KMS-11 (cell line): Measurements from ENCODE around the gene ST6GALNAC1.

Experiments used
- H2AFZ ChIP-seq: fragments of 200-600 bp; sonication (generic); 2 replicates; pipeline ENCODE4 v1.6.1; 2016; ENCODE audit warnings: antibody characterized with exemption, mixed run types, low read depth
- H3K27ac ChIP-seq: fragments of 200-600 bp; sonication (generic); 2 replicates; pipeline ENCODE4 v1.6.1; 2016; ENCODE audit warnings: mild to moderate bottlenecking, mixed run types
- H3K27me3 ChIP-seq: fragments of 200-600 bp; sonication (generic); 2 replicates; pipeline ENCODE4 v1.6.1; 2017; ENCODE audit warnings: mild to moderate bottlenecking, low read depth, mixed run types, moderate library complexity; ENCODE audit not compliant: insufficient read depth
- H3K36me3 ChIP-seq: fragments of 200-600 bp; sonication (generic); 2 replicates; pipeline ENCODE4 v1.6.1; 2017; ENCODE audit warnings: mild to moderate bottlenecking, mixed run types; ENCODE audit not compliant: insufficient read depth
- H3K4me1 ChIP-seq: fragments of 200-600 bp; sonication (generic); 2 replicates; pipeline ENCODE4 v1.6.1; 2016; ENCODE audit warnings: mild to moderate bottlenecking, low read depth, mixed run types; ENCODE audit not compliant: poor library complexity, severe bottlenecking
- H3K4me2 ChIP-seq: fragments of 200-600 bp; sonication (generic); 2 replicates; pipeline ENCODE4 v1.7.0; 2016; ENCODE audit warnings: mild to moderate bottlenecking, mixed run types
- H3K4me3 ChIP-seq: fragments of 200-600 bp; sonication (generic); IDR thresholded peaks from 2 replicates; pipeline ENCODE4 v1.6.1; 2017; ENCODE audit warnings: low read depth, low read length, mixed read lengths; ENCODE audit not compliant: insufficient read depth
- H3K79me2 ChIP-seq: fragments of 200-600 bp; sonication (generic); 2 replicates; pipeline ENCODE4 v1.6.1; 2016; ENCODE audit warnings: low read depth, mixed run types; ENCODE audit not compliant: insufficient read depth
- H3K9ac ChIP-seq: fragments of 200-600 bp; sonication (generic); 2 replicates; pipeline ENCODE4 v1.6.1; 2016; ENCODE audit warnings: mild to moderate bottlenecking, mixed run types
- H4K20me1 ChIP-seq: fragments of 200-600 bp; sonication (generic); 2 replicates; pipeline ENCODE4 v1.6.1; 2016; ENCODE audit warnings: mild to moderate bottlenecking, mixed run types; ENCODE audit not compliant: insufficient read depth
- CTCF ChIP-seq: fragments of 200-600 bp; sonication (generic); conservative IDR thresholded peaks from 2 replicates; pipeline ENCODE4 v1.6.1; 2017; ENCODE audit warnings: low read depth, mild to moderate bottlenecking, antibody characterized with exemption, low read length, moderate library complexity, mixed read lengths

ST6GALNAC1 gene

DNA sequence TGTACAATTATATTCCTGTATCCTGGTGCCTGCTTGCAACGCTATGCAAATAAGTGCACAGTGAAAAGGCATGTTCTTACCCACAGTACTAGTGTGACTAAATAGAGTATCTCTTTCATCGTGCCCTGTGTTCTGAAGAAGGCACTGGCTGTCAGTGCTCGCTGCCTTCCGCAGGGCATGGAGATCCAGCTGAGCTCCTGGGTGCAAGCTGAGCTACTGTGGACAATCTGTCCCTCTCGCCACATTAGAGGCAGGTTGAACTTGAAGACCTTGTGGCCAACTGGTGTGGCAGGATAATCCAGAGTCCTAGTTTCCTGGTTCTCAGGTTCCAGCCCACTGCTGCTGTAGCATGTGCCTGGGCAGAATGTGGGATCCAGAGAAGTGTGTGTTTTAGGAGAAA lies 1.9 kb upstream of the ST6GALNAC1 start:
- Histone ChIP-seq H2AFZ (no peak overlapping the region), H3K27me3 (no peaks in the 10 kb centered on the region), H3K4me1 (no peaks in the 10 kb centered on the region), H4K20me1 (no peaks in the 10 kb centered on the region), H3K4me2 (no peak overlapping the region), H3K36me3 (no peaks in the 10 kb centered on the region), H3K79me2 (no peaks in the 10 kb centered on the region), H3K9ac (no peak overlapping the region), H3K4me3 (no peak overlapping the region), H3K27ac (no peak overlapping the region)
- no peak for TF ChIP-seq CTCF

- Histone ChIP-seq H3K4me1 (no peaks in the 10 kb centered on the region), H2AFZ (no peak overlapping the region), H4K20me1 (no peaks in the 10 kb centered on the region), H3K4me2 (no peak overlapping the region), H3K79me2 (no peaks in the 10 kb centered on the region), H3K27me3 (no peaks in the 10 kb centered on the region), H3K9ac (no peak overlapping the region), H3K4me3 (no peak overlapping the region), H3K36me3 (no peaks in the 10 kb centered on the region), H3K27ac (no peak overlapping the region)
- no peak for TF ChIP-seq CTCF
Measured at GRCh38 chr17:76644995-76645394, 1.4 kb upstream of the ST6GALNAC1 start.

DNA sequence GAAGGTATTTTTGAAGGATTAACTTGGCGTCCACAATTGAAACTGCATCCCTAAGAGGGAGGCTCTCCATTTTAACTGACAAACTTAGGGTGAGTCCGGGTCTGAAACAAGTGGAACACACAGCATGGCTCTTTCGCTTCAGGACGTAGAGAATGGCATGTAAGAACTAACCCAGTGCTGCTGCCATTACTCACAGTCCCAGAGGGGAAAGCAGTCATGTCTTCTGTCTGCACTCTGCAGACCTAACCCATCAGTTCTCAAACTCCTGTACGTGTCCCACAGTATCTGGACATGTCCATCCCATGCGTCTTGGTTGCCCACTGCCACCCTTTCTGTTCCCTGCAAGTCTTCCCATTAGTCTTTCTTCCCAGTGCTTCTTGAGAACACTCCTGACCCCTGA lies 563 bp downstream of the ST6GALNAC1 start:
- Histone ChIP-seq H3K36me3 (no peaks in the 10 kb centered on the region), H3K4me3 (no peak overlapping the region), H3K27me3 (no peaks in the 10 kb centered on the region), H3K79me2 (no peaks in the 10 kb centered on the region), H3K4me1 (no peaks in the 10 kb centered on the region), H4K20me1 (no peaks in the 10 kb centered on the region), H3K4me2 (no peak overlapping the region), H3K9ac (no peak overlapping the region), H2AFZ (no peak overlapping the region), H3K27ac (no peak overlapping the region)
- TF ChIP-seq CTCF, result no peak

DNA sequence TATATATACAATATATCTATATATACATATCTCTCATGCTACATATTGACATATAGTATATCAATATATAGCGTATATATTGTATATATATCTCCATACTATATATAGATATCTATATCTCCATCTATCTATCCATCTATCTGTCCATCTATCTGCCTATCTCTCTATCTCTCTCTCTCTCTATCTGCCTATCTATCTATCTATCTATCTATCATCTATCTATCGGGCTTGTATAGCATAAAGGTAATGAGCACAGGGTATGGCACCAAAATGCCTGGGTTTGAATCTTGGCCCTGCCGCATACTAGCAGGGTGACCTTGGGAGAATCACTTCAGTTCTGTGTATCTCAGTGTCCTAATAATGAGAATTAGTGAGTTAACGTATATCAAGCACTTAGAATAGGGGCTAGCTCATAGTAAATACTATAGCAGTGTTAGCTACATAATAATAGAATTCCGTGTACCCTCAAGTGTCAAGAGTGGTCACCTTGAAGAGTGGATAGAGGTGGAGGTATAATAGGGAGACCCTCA lies 1.5 kb downstream of the ST6GALNAC1 start:
- Histone ChIP-seq H3K36me3 (no peaks in the 10 kb centered on the region), H3K27me3 (no peaks in the 10 kb centered on the region), H4K20me1 (no peaks in the 10 kb centered on the region), H3K9ac (no peak overlapping the region), H3K4me3 (no peak overlapping the region), H3K4me2 (no peak overlapping the region), H3K27ac (no peak overlapping the region), H3K79me2 (no peaks in the 10 kb centered on the region), H2AFZ (no peak overlapping the region), H3K4me1 (no peaks in the 10 kb centered on the region)
- no peak for TF ChIP-seq CTCF
